Endothelial cell of umbilical vein (primary cell): Measurements from ENCODE around the gene SLC6A18. TPM values are rescaled to one million over a fixed set of nuclear protein-coding genes. Genes with fewer than 3 reads are reported as not detected.

Source experiments
- BruUV-seq: library from RNA; stranded (reverse); fragments of 400-500 nt; replicated peaks from 2 replicates; lab custom pipeline; 2021; lab: Mats Ljungman, UMichigan
- CTCF ChIA-PET: fragments of 300-600, 350-600 bp; sonication (Branson Sonifier 250); formaldehyde crosslinking; loops from one replicate; lab custom pipeline; 2021; ENCODE audit warnings: antibody characterized with exemption, inconsistent platforms; lab: Charles Lee
- POLR2A ChIA-PET: fragments of 300-600, 350-600 bp; sonication (Branson Sonifier 250); formaldehyde crosslinking; loops from one replicate; lab custom pipeline; 2021; ENCODE audit warnings: antibody characterized with exemption, inconsistent platforms; lab: Charles Lee
- DNase-seq: peaks from one replicate; pipeline ENCODE4 v3.0.0-alpha.2; 2011; ENCODE audit warnings: low read depth, low spot score
- FAIRE-seq: peaks from 2 replicates; lab custom pipeline; 2011; peaks lifted over from hg19 to GRCh38; lab: Jason Lieb, UNC
- H2AFZ ChIP-seq: 2 replicates; pipeline ENCODE4 v1.6.0; 2012; ENCODE audit warnings: low read depth, low read length, control low read depth, inconsistent platforms
- H3K27ac ChIP-seq: 2 replicates; pipeline ENCODE4 v1.5.1; 2011; ENCODE audit warnings: low read depth, mild to moderate bottlenecking, control low read depth, low read length, moderate library complexity; ENCODE audit not compliant: insufficient read depth
- H3K27me3 ChIP-seq, 2 experiments: 2 replicates each; pipeline versions ENCODE4 v1.6.0 to v1.6.1; 2011; ENCODE audit warnings: low read length in 2 of 2, mixed read lengths in 1 of 2; ENCODE audit not compliant: control insufficient read depth in 2 of 2, insufficient read depth in 2 of 2
- H3K36me3 ChIP-seq, 2 experiments: 2 replicates in 1 of 2; 3 replicates in 1 of 2; pipeline ENCODE4 v1.5.1; 2011; ENCODE audit warnings: low read length in 2 of 2, mild to moderate bottlenecking in 1 of 2, moderate library complexity in 1 of 2; ENCODE audit not compliant: control insufficient read depth in 2 of 2, insufficient read depth in 2 of 2; ENCODE audit errors: extremely low read depth in 1 of 2
- H3K4me1 ChIP-seq: 3 replicates; pipeline ENCODE4 v1.5.1; 2011; ENCODE audit warnings: mild to moderate bottlenecking, low read length; ENCODE audit not compliant: control insufficient read depth, insufficient read depth; ENCODE audit errors: extremely low read depth
- H3K4me2 ChIP-seq: 2 replicates; pipeline ENCODE4 v1.6.1; 2011; ENCODE audit warnings: low read length, control low read depth, mixed read lengths; ENCODE audit not compliant: insufficient read depth
- H3K4me3 ChIP-seq, 3 experiments: fragments of 200-600 bp in 1 of 3; sonication (generic), shearing (Covaris generic) in 1 of 3; replicated peaks in 1 of 3; 2 replicates each; pipeline ENCODE4 v1.5.1; 2011 to 2016; ENCODE audit warnings: control low read depth in 3 of 3, low read length in 3 of 3, mild to moderate bottlenecking in 2 of 3, inconsistent platforms in 1 of 3, low read depth in 1 of 3, moderate library complexity in 1 of 3; ENCODE audit not compliant: insufficient read depth in 1 of 3
- H3K79me2 ChIP-seq: 2 replicates; pipeline ENCODE4 v1.6.0; 2012; ENCODE audit warnings: low read length, inconsistent platforms; ENCODE audit not compliant: control insufficient read depth, insufficient read depth
- H3K9ac ChIP-seq: replicated peaks from 2 replicates; pipeline ENCODE3; 2011; ENCODE audit warnings: low read length, control low read depth; ENCODE audit not compliant: insufficient read depth; ENCODE audit errors: extremely low read depth
- H3K9me1 ChIP-seq: replicated peaks from 3 replicates; pipeline ENCODE4 v1.6.0; 2011; ENCODE audit warnings: mild to moderate bottlenecking, low read length; ENCODE audit not compliant: control insufficient read depth, insufficient read depth; ENCODE audit errors: extremely low read depth
- H3K9me3 ChIP-seq: replicated peaks from 2 replicates; pipeline ENCODE4 v1.5.1; 2012; ENCODE audit warnings: low read length, inconsistent platforms; ENCODE audit not compliant: control insufficient read depth, insufficient read depth
- H4K20me1 ChIP-seq: replicated peaks from 2 replicates; pipeline ENCODE3; 2011; ENCODE audit warnings: mild to moderate bottlenecking, low read length; ENCODE audit not compliant: control insufficient read depth, insufficient read depth; ENCODE audit errors: extremely low read depth
- CTCF ChIP-seq, 2 donors: IDR thresholded peaks; 1 replicate in 1 of 2; 2 replicates in 1 of 2; pipeline ENCODE4 v1.5.1; 2011; ENCODE audit warnings: low read length in 2 of 2, mild to moderate bottlenecking in 2 of 2, moderate library complexity in 2 of 2, control low read depth in 1 of 2, inconsistent platforms in 1 of 2, low read depth in 1 of 2; ENCODE audit not compliant: insufficient read depth in 1 of 2; ENCODE audit errors: extremely low read depth in 1 of 2
- EZH2 ChIP-seq: IDR thresholded peaks from 2 replicates; pipeline ENCODE4 v1.6.1; 2012; ENCODE audit warnings: borderline replicate concordance, low read depth, mild to moderate bottlenecking, moderate library complexity, low read length, inconsistent platforms; ENCODE audit not compliant: severe bottlenecking
- FOS ChIP-seq: IDR thresholded peaks from 2 replicates; pipeline ENCODE4 v1.6.1; 2011; ENCODE audit warnings: mild to moderate bottlenecking, low read length, moderate library complexity, borderline replicate concordance; ENCODE audit not compliant: insufficient read depth
- GATA2 ChIP-seq: IDR thresholded peaks from 2 replicates; pipeline ENCODE4 v1.7.0; 2011; ENCODE audit warnings: low read depth, mild to moderate bottlenecking, moderate library complexity, mixed read lengths, low read length; ENCODE audit not compliant: insufficient read length, insufficient read depth
- JUN ChIP-seq: IDR thresholded peaks from 2 replicates; pipeline ENCODE4 v1.6.1; 2011; ENCODE audit warnings: borderline replicate concordance, low read depth; ENCODE audit not compliant: insufficient read length, insufficient read depth
- MAX ChIP-seq: IDR thresholded peaks from 2 replicates; pipeline ENCODE4 v1.6.1; 2011; ENCODE audit not compliant: insufficient read depth, insufficient read length
- MYC ChIP-seq: IDR thresholded peaks from one replicate; pipeline ENCODE4 v1.6.1; 2011; ENCODE audit warnings: mild to moderate bottlenecking, low read depth, low read length
- POLR2A ChIP-seq: IDR thresholded peaks from 2 replicates; pipeline ENCODE4 v1.6.1; 2012; ENCODE audit warnings: low read depth, mild to moderate bottlenecking, control low read depth, low read length
- POLR2AphosphoS5 ChIP-seq: IDR thresholded peaks from 2 replicates; pipeline ENCODE4 v1.6.1; 2012; ENCODE audit warnings: low read depth, mild to moderate bottlenecking, control low read depth, low read length, moderate library complexity; ENCODE audit not compliant: insufficient read depth
- dilution Hi-C: fragments of 300-500 bp; cut with MboI; formaldehyde crosslinking; loops from one replicate; pipeline ENCODE4 v1.15.0; 2019; ENCODE audit warnings: low sequenced_read_pairs; ENCODE audit not compliant: extremely low pct_ligation_motif_present
- intact Hi-C: fragments of 100-400 bp; cut with micrococcal nuclease; formaldehyde crosslinking; loops from one replicate; pipeline ENCODE4 v1.10.0; 2022
- polyA plus RNA-seq, 4 experiments: library from polyadenylated mRNA; depleted of rRNA in 3 of 4; stranded (reverse) in 3 of 4; unstranded in 1 of 4; fragments of >200 nt; gene quantifications; 2 replicates each; pipeline versions ENCODE4 v1.2.1 to v1.2.3, GENCODE V29; 2011 to 2012; ENCODE audit warnings: missing spikeins in 1 of 4
- total RNA-seq: library from RNA; stranded (reverse); gene quantifications from 2 replicates; pipeline ENCODE4 v1.2.3, GENCODE V29; 2021

The SLC6A18 gene
- total and polyA plus RNA-seq, 2 donors (not counting 3 experiments of a cell fraction or from before 2014, with no cell fraction given): not detected

DNA sequence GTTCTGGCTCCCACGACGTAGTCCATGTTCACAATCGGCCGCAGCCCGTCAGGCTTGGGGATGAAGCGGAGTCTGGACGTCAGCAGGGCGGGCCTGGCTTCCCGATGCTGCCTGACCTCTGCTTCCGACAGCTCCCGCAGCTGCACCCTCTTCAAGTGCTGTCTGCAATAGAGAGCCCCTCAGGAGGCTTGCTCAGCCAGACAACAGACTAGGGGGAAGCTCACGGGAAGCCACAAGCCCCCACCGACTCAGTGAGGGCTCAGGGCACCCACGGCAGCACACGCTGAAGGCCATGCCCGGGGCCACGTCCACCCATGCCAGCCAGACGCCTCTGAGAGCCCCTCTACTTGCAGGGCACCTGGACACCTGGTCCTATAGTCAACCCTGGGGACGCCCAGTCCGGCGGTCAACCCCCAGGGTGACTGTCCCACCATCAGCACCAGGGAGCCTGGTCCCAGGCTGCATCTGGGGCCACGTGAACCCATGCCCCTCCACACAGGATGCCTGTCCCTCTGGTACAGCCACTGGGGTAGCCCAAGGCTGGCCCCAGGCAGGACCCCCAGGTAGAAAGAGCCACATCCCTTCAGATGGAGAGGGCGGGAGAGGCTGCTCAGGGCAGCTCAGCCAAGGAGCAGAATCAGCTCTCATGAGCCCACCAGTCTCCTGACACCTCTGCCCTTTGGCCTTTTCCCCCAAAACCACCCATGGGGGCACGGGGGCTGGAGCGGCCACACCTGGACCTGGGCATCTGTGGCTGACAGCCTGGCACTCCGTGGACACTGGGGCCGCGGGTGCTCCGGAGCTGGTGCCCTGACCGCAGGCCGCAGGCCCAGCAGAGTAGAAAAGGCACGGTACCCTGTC, 55.2 kb downstream of the SLC6A18 start:
- Histone ChIP-seq H3K9me1 (no peaks in the 10 kb centered on the region), H2AFZ (no peak overlapping the region), H3K27ac (no peak overlapping the region), H3K36me3 (no peaks in the 10 kb centered on the region), H3K79me2 (no peaks in the 10 kb centered on the region), H3K4me2 (no peak overlapping the region), H3K9ac (no peak overlapping the region), H4K20me1 (no peaks in the 10 kb centered on the region), H3K4me1 (no peaks in the 10 kb centered on the region), H3K27me3 (no peaks in the 10 kb centered on the region), H3K9me3 (no peaks in the 10 kb centered on the region), H3K4me3 (no peak overlapping the region)
- TF ChIP-seq CTCF (IDR thresholded peaks at IDR 0.05; ENCODE audit: extremely low read depth in 1 of 2, insufficient read depth in 1 of 2, low read depth in 1 of 2, low read length in 2 of 2): no peak
- no peak for TF ChIP-seq JUN
- no peak for TF ChIP-seq MYC
- no peak for TF ChIP-seq MAX
- no peak for TF ChIP-seq FOS
- TF ChIP-seq POLR2A: no peak
- no peak for TF ChIP-seq GATA2
- no peak for TF ChIP-seq EZH2
- TF ChIP-seq POLR2AphosphoS5: no peak
- ChIA-PET CTCF (no interaction called here), POLR2A (no interaction called here)
- intact Hi-C loops: no loop called here
- DNase-seq: no peak
- FAIRE-seq: no peak
- dilution Hi-C loops: no loop called here
- no TSS peak for BruUV-seq
